ENCODE data around the gene WDHD1.
"Not testable (repeated sequence)": the region's sequence is repeated elsewhere in the genome, so short reads cannot be mapped to it uniquely, and the experiment has no call there.

WDHD1 gene

GRCh38 chr14:55048900-55049436, 22.1 kb upstream of the WDHD1 start:
- no peak for DNase-seq (ENCODE audit: low read depth in 1 of 2, low spot score in 1 of 2)

GRCh38 chr14:55047301-55048053, 20.6 kb upstream of the WDHD1 start:
- DNase-seq (ENCODE audit: low read depth in 1 of 2, low spot score in 1 of 2), result no peak

GRCh38 chr14:55045087-55045486, 18.2 kb upstream of the WDHD1 start:
- no peak for DNase-seq (ENCODE audit: low read depth in 1 of 2, low spot score in 1 of 2)

GRCh38 chr14:55043528-55043927, 16.6 kb upstream of the WDHD1 start:
- no peak for DNase-seq (ENCODE audit: low read depth in 1 of 2, low spot score in 1 of 2)

GRCh38 chr14:55038708-55039107, 11.8 kb upstream of the WDHD1 start:
- DNase-seq (ENCODE audit: low read depth in 1 of 2, low spot score in 1 of 2), result no peak

- not testable (repeated sequence) for DNase-seq (ENCODE audit: low read depth in 1 of 2, low spot score in 1 of 2)
Observed at GRCh38 chr14:55037995-55038394, 11.1 kb upstream of the WDHD1 start.

- no peak for DNase-seq (ENCODE audit: low read depth in 1 of 2, low spot score in 1 of 2)
Observed at GRCh38 chr14:55031190-55031589, 4.3 kb upstream of the WDHD1 start.

GRCh38 chr14:55028476-55028875, 1.6 kb upstream of the WDHD1 start:
- DNase-seq (ENCODE audit: low read depth in 1 of 2, low spot score in 1 of 2), result no peak

- no peak for DNase-seq (ENCODE audit: low read depth in 1 of 2, low spot score in 1 of 2)
Observed at GRCh38 chr14:55028066-55028465, 1.2 kb upstream of the WDHD1 start.

GRCh38 chr14:55026441-55026792, 482 bp downstream of the WDHD1 start:
- DNase-seq (ENCODE audit: low read depth in 1 of 2, low spot score in 1 of 2), result no peak

GRCh38 chr14:55025948-55026347, 951 bp downstream of the WDHD1 start:
- no peak for DNase-seq (ENCODE audit: low read depth in 1 of 2, low spot score in 1 of 2)

- not testable (repeated sequence) for DNase-seq (ENCODE audit: low read depth in 1 of 2, low spot score in 1 of 2)
Observed at GRCh38 chr14:55024365-55024764, 2.5 kb downstream of the WDHD1 start.

- no peak for DNase-seq (ENCODE audit: low read depth in 1 of 2, low spot score in 1 of 2)
Observed at GRCh38 chr14:55019968-55020554, 6.8 kb downstream of the WDHD1 start.

GRCh38 chr14:55015006-55015405, 11.9 kb downstream of the WDHD1 start:
- DNase-seq (ENCODE audit: low read depth in 1 of 2, low spot score in 1 of 2), result no peak

GRCh38 chr14:55005071-55005470, 21.8 kb downstream of the WDHD1 start:
- no peak for DNase-seq (ENCODE audit: low read depth in 1 of 2, low spot score in 1 of 2)

GRCh38 chr14:55000381-55000780, 26.5 kb downstream of the WDHD1 start:
- DNase-seq (ENCODE audit: low read depth in 1 of 2, low spot score in 1 of 2), result no peak

GRCh38 chr14:54985156-54985555, 41.7 kb downstream of the WDHD1 start:
- DNase-seq (ENCODE audit: low read depth in 1 of 2, low spot score in 1 of 2), result no peak

GRCh38 chr14:54981698-54982097, 45.2 kb downstream of the WDHD1 start:
- no peak for DNase-seq (ENCODE audit: low read depth in 1 of 2, low spot score in 1 of 2)

- DNase-seq (ENCODE audit: low read depth in 1 of 2, low spot score in 1 of 2), result no peak
Observed at GRCh38 chr14:54979039-54979438, 47.9 kb downstream of the WDHD1 start.

- no peak for DNase-seq (ENCODE audit: low read depth in 1 of 2, low spot score in 1 of 2)
Observed at GRCh38 chr14:54976316-54976715, 50.6 kb downstream of the WDHD1 start.

GRCh38 chr14:54975856-54976255, 51.0 kb downstream of the WDHD1 start:
- no peak for DNase-seq (ENCODE audit: low read depth in 1 of 2, low spot score in 1 of 2)

- no peak for DNase-seq (ENCODE audit: low read depth in 1 of 2, low spot score in 1 of 2)
Observed at GRCh38 chr14:54974788-54975414, 52.0 kb downstream of the WDHD1 start.
